ENCODE data around the gene TCF20. TPM values are rescaled to one million over a fixed set of nuclear protein-coding genes. Genes with fewer than 3 reads are reported as not detected.

The TCF20 gene
- total RNA-seq, 1 donor = 30.7 TPM

GRCh38 chr22:42282252-42282942 lies 11.9 kb upstream of the TCF20 start:
- DNase-seq (ENCODE audit: low read depth) = no peak
- no peak overlapping the region for H3K4me3 ChIP-seq (ENCODE audit: low read depth, low read length)
- no peak for TF ChIP-seq CTCF (IDR thresholded peaks at IDR 0.05; ENCODE audit: insufficient read depth, low read depth, low read length)

GRCh38 chr22:42281706-42282251 lies 11.3 kb upstream of the TCF20 start:
- H3K4me3 ChIP-seq (ENCODE audit: low read depth, low read length) = no peak overlapping the region
- DNase-seq (ENCODE audit: low read depth) = no peak
- TF ChIP-seq CTCF (IDR thresholded peaks at IDR 0.05; ENCODE audit: insufficient read depth, low read depth, low read length) = no peak

GRCh38 chr22:42281284-42281683 lies 10.8 kb upstream of the TCF20 start:
- TF ChIP-seq CTCF (IDR thresholded peaks at IDR 0.05; ENCODE audit: insufficient read depth, low read depth, low read length) = no peak
- no peak overlapping the region for H3K4me3 ChIP-seq (ENCODE audit: low read depth, low read length)
- DNase-seq (ENCODE audit: low read depth) = no peak

GRCh38 chr22:42280836-42281235 lies 10.4 kb upstream of the TCF20 start:
- H3K4me3 ChIP-seq (ENCODE audit: low read depth, low read length) = no peak overlapping the region
- TF ChIP-seq CTCF (IDR thresholded peaks at IDR 0.05; ENCODE audit: insufficient read depth, low read depth, low read length) = no peak
- no peak for DNase-seq (ENCODE audit: low read depth)

GRCh38 chr22:42280140-42280539 lies 9.7 kb upstream of the TCF20 start:
- no peak for TF ChIP-seq CTCF (IDR thresholded peaks at IDR 0.05; ENCODE audit: insufficient read depth, low read depth, low read length)
- no peak for DNase-seq (ENCODE audit: low read depth)
- no peak overlapping the region for H3K4me3 ChIP-seq (ENCODE audit: low read depth, low read length)

- no peak for DNase-seq (ENCODE audit: low read depth)
- TF ChIP-seq CTCF (IDR thresholded peaks at IDR 0.05; ENCODE audit: insufficient read depth, low read depth, low read length) = no peak
- no peak overlapping the region for H3K4me3 ChIP-seq (ENCODE audit: low read depth, low read length)
Observed at GRCh38 chr22:42279425-42280020, 9.1 kb upstream of the TCF20 start.

Data from fibroblast of villous mesenchyme (primary cell).